ENCODE data around the gene LMNTD2.

DNA sequence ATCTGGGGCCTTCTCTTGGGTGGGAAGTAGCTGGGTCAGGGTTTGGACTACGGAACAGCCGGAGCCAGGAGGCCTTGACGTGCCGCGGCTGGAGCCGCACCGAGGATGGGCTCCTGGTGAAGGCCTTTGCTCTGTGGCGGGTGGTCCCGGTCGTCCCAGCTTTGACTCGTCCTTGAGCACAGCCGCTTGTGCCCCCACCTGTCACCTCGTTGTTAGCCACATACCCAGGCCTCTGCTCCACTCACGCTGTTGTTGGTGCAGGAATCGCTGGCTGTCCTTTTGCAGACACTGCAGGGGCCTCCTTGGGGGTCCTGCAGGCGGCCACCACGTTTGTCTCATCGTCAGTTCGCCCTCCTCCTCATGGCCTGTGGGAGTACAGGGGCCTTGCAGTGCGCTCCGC is 32.8 kb upstream of the LMNTD2 start:
- TF ChIP-seq JUN (CRISPR knock-in tag; IDR thresholded peaks at IDR 0.05) (no peak), FOXK1 (CRISPR knock-in tag; IDR thresholded peaks at IDR 0.05) (no peak), TP53 (CRISPR knock-in tag; IDR thresholded peaks at IDR 0.05) (no peak), ZNF121 (CRISPR knock-in tag; IDR thresholded peaks at IDR 0.05) (no peak), CREB1 (CRISPR knock-in tag; IDR thresholded peaks at IDR 0.05) (no peak)
- TF ChIP-seq, protein P1, sequence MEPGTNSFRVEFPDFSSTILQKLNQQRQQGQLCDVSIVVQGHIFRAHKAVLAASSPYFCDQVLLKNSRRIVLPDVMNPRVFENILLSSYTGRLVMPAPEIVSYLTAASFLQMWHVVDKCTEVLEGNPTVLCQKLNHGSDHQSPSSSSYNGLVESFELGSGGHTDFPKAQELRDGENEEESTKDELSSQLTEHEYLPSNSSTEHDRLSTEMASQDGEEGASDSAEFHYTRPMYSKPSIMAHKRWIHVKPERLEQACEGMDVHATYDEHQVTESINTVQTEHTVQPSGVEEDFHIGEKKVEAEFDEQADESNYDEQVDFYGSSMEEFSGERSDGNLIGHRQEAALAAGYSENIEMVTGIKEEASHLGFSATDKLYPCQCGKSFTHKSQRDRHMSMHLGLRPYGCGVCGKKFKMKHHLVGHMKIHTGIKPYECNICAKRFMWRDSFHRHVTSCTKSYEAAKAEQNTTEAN (CRISPR knock-in tag; IDR thresholded peaks at IDR 0.05), result no peak
- TF ChIP-seq, protein P2, sequence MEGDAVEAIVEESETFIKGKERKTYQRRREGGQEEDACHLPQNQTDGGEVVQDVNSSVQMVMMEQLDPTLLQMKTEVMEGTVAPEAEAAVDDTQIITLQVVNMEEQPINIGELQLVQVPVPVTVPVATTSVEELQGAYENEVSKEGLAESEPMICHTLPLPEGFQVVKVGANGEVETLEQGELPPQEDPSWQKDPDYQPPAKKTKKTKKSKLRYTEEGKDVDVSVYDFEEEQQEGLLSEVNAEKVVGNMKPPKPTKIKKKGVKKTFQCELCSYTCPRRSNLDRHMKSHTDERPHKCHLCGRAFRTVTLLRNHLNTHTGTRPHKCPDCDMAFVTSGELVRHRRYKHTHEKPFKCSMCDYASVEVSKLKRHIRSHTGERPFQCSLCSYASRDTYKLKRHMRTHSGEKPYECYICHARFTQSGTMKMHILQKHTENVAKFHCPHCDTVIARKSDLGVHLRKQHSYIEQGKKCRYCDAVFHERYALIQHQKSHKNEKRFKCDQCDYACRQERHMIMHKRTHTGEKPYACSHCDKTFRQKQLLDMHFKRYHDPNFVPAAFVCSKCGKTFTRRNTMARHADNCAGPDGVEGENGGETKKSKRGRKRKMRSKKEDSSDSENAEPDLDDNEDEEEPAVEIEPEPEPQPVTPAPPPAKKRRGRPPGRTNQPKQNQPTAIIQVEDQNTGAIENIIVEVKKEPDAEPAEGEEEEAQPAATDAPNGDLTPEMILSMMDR (IDR thresholded peaks at IDR 0.05), result no peak
- TF ChIP-seq, protein P3, sequence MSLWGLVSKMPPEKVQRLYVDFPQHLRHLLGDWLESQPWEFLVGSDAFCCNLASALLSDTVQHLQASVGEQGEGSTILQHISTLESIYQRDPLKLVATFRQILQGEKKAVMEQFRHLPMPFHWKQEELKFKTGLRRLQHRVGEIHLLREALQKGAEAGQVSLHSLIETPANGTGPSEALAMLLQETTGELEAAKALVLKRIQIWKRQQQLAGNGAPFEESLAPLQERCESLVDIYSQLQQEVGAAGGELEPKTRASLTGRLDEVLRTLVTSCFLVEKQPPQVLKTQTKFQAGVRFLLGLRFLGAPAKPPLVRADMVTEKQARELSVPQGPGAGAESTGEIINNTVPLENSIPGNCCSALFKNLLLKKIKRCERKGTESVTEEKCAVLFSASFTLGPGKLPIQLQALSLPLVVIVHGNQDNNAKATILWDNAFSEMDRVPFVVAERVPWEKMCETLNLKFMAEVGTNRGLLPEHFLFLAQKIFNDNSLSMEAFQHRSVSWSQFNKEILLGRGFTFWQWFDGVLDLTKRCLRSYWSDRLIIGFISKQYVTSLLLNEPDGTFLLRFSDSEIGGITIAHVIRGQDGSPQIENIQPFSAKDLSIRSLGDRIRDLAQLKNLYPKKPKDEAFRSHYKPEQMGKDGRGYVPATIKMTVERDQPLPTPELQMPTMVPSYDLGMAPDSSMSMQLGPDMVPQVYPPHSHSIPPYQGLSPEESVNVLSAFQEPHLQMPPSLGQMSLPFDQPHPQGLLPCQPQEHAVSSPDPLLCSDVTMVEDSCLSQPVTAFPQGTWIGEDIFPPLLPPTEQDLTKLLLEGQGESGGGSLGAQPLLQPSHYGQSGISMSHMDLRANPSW (CRISPR knock-in tag; conservative IDR thresholded peaks at IDR 0.05; ENCODE audit: low read depth), result no peak
- TF ChIP-seq, protein P4, sequence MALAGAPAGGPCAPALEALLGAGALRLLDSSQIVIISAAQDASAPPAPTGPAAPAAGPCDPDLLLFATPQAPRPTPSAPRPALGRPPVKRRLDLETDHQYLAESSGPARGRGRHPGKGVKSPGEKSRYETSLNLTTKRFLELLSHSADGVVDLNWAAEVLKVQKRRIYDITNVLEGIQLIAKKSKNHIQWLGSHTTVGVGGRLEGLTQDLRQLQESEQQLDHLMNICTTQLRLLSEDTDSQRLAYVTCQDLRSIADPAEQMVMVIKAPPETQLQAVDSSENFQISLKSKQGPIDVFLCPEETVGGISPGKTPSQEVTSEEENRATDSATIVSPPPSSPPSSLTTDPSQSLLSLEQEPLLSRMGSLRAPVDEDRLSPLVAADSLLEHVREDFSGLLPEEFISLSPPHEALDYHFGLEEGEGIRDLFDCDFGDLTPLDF (CRISPR knock-in tag; IDR thresholded peaks at IDR 0.05), result no peak

Data from WTC11 (cell line).